GM19238 (cell line): ENCODE data around the gene LGALS3BP.

Experiments
- DNase-seq: peaks from one replicate; pipeline ENCODE4 v3.0.0; 2011; ENCODE audit warnings: low spot score; ENCODE audit not compliant: insufficient read length

Gene LGALS3BP

GRCh38 chr17:78981010-78981888 is 1.5 kb upstream of the LGALS3BP start:
- DNase-seq: no peak

- DNase-seq: no peak
Measured at GRCh38 chr17:78980624-78980972, 875 bp upstream of the LGALS3BP start.

GRCh38 chr17:78977997-78978973 is 1.4 kb downstream of the LGALS3BP start:
- no peak for DNase-seq

GRCh38 chr17:78977681-78977943 is 2.1 kb downstream of the LGALS3BP start:
- no peak for DNase-seq

- DNase-seq: no peak
Measured at GRCh38 chr17:78976907-78977680, 2.6 kb downstream of the LGALS3BP start.

- DNase-seq: no peak
Measured at GRCh38 chr17:78974635-78975591, 4.8 kb downstream of the LGALS3BP start.

GRCh38 chr17:78973792-78974520 is 5.8 kb downstream of the LGALS3BP start:
- no peak for DNase-seq

- DNase-seq: no peak
Measured at GRCh38 chr17:78973196-78973595, 6.5 kb downstream of the LGALS3BP start.

GRCh38 chr17:78972507-78973105 is 7.1 kb downstream of the LGALS3BP start:
- DNase-seq: no peak

- DNase-seq: no peak
Measured at GRCh38 chr17:78971756-78972506, 7.8 kb downstream of the LGALS3BP start.

- DNase-seq: peak; percentile 83
Measured at GRCh38 chr17:78970834-78971755, 8.6 kb downstream of the LGALS3BP start.

GRCh38 chr17:78969865-78970264 is 9.9 kb downstream of the LGALS3BP start:
- DNase-seq: no peak

GRCh38 chr17:78967782-78968362 is 11.9 kb downstream of the LGALS3BP start:
- DNase-seq: no peak

GRCh38 chr17:78966910-78967600 is 12.7 kb downstream of the LGALS3BP start:
- DNase-seq: no peak

GRCh38 chr17:78966123-78966813 is 13.5 kb downstream of the LGALS3BP start:
- DNase-seq: no peak

- no peak for DNase-seq
Measured at GRCh38 chr17:78965491-78965924, 14.2 kb downstream of the LGALS3BP start.
